HL-60/S4 treated with phorbol 12-myristate 13-acetate at 8.2 ng/mL for 4 days and 3 days (cell line): Measurements from ENCODE around the gene MYL6.
"Not testable (repeated sequence)": the region's sequence is repeated elsewhere in the genome, so short reads cannot be mapped to it uniquely, and the experiment has no call there.

Experiments
- in situ Hi-C: fragments of 300-500 bp; cut with MboI; formaldehyde crosslinking; loops from 2 replicates; pipeline ENCODE4 v1.15.0; 2022; ENCODE audit warnings: low sequenced_read_pairs

The MYL6 gene

GRCh38 chr12:56156464-56157200 lies 1.5 kb upstream of the MYL6 start:
- in situ Hi-C loops, result not testable (repeated sequence)

- in situ Hi-C loops, result no loop called here
Observed at GRCh38 chr12:56157201-56158028, 744 bp upstream of the MYL6 start.

- in situ Hi-C loops, result no loop called here
Observed at GRCh38 chr12:56158926-56159461, 835 bp downstream of the MYL6 start.

GRCh38 chr12:56159482-56160192 lies 1.5 kb downstream of the MYL6 start:
- in situ Hi-C loops, result no loop called here

- in situ Hi-C loops, result no loop called here
Observed at GRCh38 chr12:56160193-56160763, 2.1 kb downstream of the MYL6 start.

GRCh38 chr12:56160894-56161689 lies 2.9 kb downstream of the MYL6 start:
- in situ Hi-C loops, result no loop called here

GRCh38 chr12:56161690-56162351 lies 3.7 kb downstream of the MYL6 start:
- in situ Hi-C loops, result no loop called here

GRCh38 chr12:56162468-56163290 lies 4.5 kb downstream of the MYL6 start:
- in situ Hi-C loops, result no loop called here

GRCh38 chr12:56163533-56164344 lies 5.6 kb downstream of the MYL6 start:
- in situ Hi-C loops, result no loop called here

- in situ Hi-C loops, result no loop called here
Observed at GRCh38 chr12:56164345-56164729, 6.2 kb downstream of the MYL6 start.

GRCh38 chr12:56165369-56165768 lies 7.2 kb downstream of the MYL6 start:
- in situ Hi-C loops, result no loop called here

GRCh38 chr12:56169229-56169759 lies 11.1 kb downstream of the MYL6 start:
- in situ Hi-C loops, result no loop called here

- in situ Hi-C loops, result no loop called here
Observed at GRCh38 chr12:56172839-56173238, 14.7 kb downstream of the MYL6 start.

- in situ Hi-C loops, result no loop called here
Observed at GRCh38 chr12:56178347-56178746, 20.2 kb downstream of the MYL6 start.

GRCh38 chr12:56186957-56187356 lies 28.8 kb downstream of the MYL6 start:
- in situ Hi-C loops, result no loop called here

- in situ Hi-C loops, result no loop called here
Observed at GRCh38 chr12:56188131-56188777, 30.1 kb downstream of the MYL6 start.

GRCh38 chr12:56188778-56189098 lies 30.6 kb downstream of the MYL6 start:
- in situ Hi-C loops, result no loop called here
